IMR-90 (cell line): Measurements from ENCODE around the gene UPP2. TPM values are rescaled to one million over a fixed set of nuclear protein-coding genes. Genes with fewer than 3 reads are reported as not detected.

Experiments used
- ATAC-seq: fragments of 200-7000 bp; cut with Tn5 transposase; 2 replicates; pipeline ENCODE4 v1.9.1; 2020; ENCODE audit warnings: low read depth, mild to moderate bottlenecking, moderate library complexity
- BruUV-seq: library from RNA; stranded (reverse); fragments of 400-500 nt; replicated peaks from 2 replicates; lab custom pipeline; 2021; lab: Mats Ljungman, UMichigan
- CTCF ChIA-PET: fragments of 300-600 bp; formaldehyde crosslinking; extraction: SDS; loops from one replicate; lab custom pipeline; 2021; ENCODE audit warnings: antibody characterized with exemption; lab: Yijun Ruan, JAX
- POLR2A ChIA-PET: fragments of 300-600 bp; sonication (Branson Sonifier 250); formaldehyde crosslinking; loops from one replicate; lab custom pipeline; 2022; ENCODE audit warnings: antibody characterized with exemption; ENCODE audit not compliant: unreplicated experiment; lab: Charles Lee
- DNase-seq: peaks from one replicate; pipeline ENCODE4 v3.0.0; 2013
- H2AFZ ChIP-seq: replicated peaks from 2 replicates; pipeline ENCODE3; 2013; ENCODE audit warnings: low read length, mild to moderate bottlenecking; ENCODE audit not compliant: poor library complexity
- H2AK5ac ChIP-seq: 2 replicates; pipeline ENCODE4 v1.6.1; 2013; ENCODE audit warnings: low read depth, low read length, inconsistent platforms
- H2AK9ac ChIP-seq: replicated peaks from 2 replicates; pipeline ENCODE3; 2013; ENCODE audit warnings: mild to moderate bottlenecking, low read depth, low read length, moderate library complexity; ENCODE audit not compliant: poor library complexity
- H2BK120ac ChIP-seq: 2 replicates; pipeline ENCODE4 v1.6.1; 2013; ENCODE audit warnings: low read depth, low read length, inconsistent platforms
- H2BK15ac ChIP-seq: 3 replicates; pipeline ENCODE4 v1.6.1; 2013; ENCODE audit warnings: low read depth, low read length, inconsistent platforms
- H2BK20ac ChIP-seq: 2 replicates; pipeline ENCODE4 v1.6.1; 2013; ENCODE audit warnings: low read depth, mild to moderate bottlenecking, inconsistent platforms, low read length, moderate library complexity
- H2BK5ac ChIP-seq: 2 replicates; pipeline ENCODE4 v1.6.1; 2013; ENCODE audit warnings: mild to moderate bottlenecking, low read depth, low read length, inconsistent platforms; ENCODE audit not compliant: poor library complexity, severe bottlenecking
- H3K14ac ChIP-seq: replicated peaks from 2 replicates; pipeline ENCODE4 v1.6.1; 2013; ENCODE audit warnings: low read depth, low read length, inconsistent platforms
- H3K18ac ChIP-seq: 2 replicates; pipeline ENCODE4 v1.6.1; 2013; ENCODE audit warnings: low read depth, low read length, control low read depth
- H3K23ac ChIP-seq: 2 replicates; pipeline ENCODE4 v1.6.1; 2013; ENCODE audit warnings: low read depth, low read length, inconsistent platforms
- H3K27ac ChIP-seq: 2 replicates; pipeline ENCODE4 v1.5.1; 2013; ENCODE audit warnings: mild to moderate bottlenecking, control low read depth, low read length; ENCODE audit not compliant: insufficient read depth
- H3K27me3 ChIP-seq: 2 replicates; pipeline ENCODE4 v1.6.1; 2013; ENCODE audit warnings: low read length; ENCODE audit not compliant: control insufficient read depth, insufficient read depth
- H3K36me3 ChIP-seq: 2 replicates; pipeline ENCODE4 v1.6.1; 2013; ENCODE audit warnings: low read length, mixed read lengths; ENCODE audit not compliant: control insufficient read depth, insufficient read depth
- H3K4ac ChIP-seq: 2 replicates; pipeline ENCODE4 v1.6.1; 2013; ENCODE audit warnings: low read depth, low read length, inconsistent platforms
- H3K4me1 ChIP-seq: 2 replicates; pipeline ENCODE4 v1.6.1; 2013; ENCODE audit warnings: low read length, mixed read lengths; ENCODE audit not compliant: control insufficient read depth, insufficient read depth
- H3K4me2 ChIP-seq: 2 replicates; pipeline ENCODE4 v1.6.1; 2013; ENCODE audit warnings: low read depth, mild to moderate bottlenecking, control low read depth, low read length, moderate library complexity
- H3K4me3 ChIP-seq: 2 replicates; pipeline ENCODE4 v1.5.1; 2013; ENCODE audit warnings: low read depth, mild to moderate bottlenecking, control low read depth, low read length, moderate library complexity; ENCODE audit not compliant: insufficient read depth
- H3K56ac ChIP-seq: 2 replicates; pipeline ENCODE4 v1.6.1; 2013; ENCODE audit warnings: low read length, inconsistent platforms; ENCODE audit not compliant: insufficient read depth; ENCODE audit errors: extremely low read depth
- H3K79me1 ChIP-seq, 2 experiments: 2 replicates each; pipeline ENCODE4 v1.6.1; 2013; ENCODE audit warnings: low read length in 2 of 2, inconsistent platforms in 1 of 2, low read depth in 1 of 2
- H3K9ac ChIP-seq: 2 replicates; pipeline ENCODE4 v1.6.1; 2013; ENCODE audit warnings: low read depth, low read length, control low read depth
- H3K9me1 ChIP-seq: 2 replicates; pipeline ENCODE4 v1.6.1; 2013; ENCODE audit warnings: low read length, inconsistent platforms; ENCODE audit not compliant: insufficient read depth
- H3K9me3 ChIP-seq: 2 replicates; pipeline ENCODE4 v1.6.1; 2013; ENCODE audit warnings: low read length; ENCODE audit not compliant: control insufficient read depth, insufficient read depth
- H4K20me1 ChIP-seq: 2 replicates; pipeline ENCODE4 v1.6.1; 2013; ENCODE audit warnings: low read length, inconsistent platforms; ENCODE audit not compliant: insufficient read depth
- H4K5ac ChIP-seq: 2 replicates; pipeline ENCODE4 v1.6.1; 2013; ENCODE audit warnings: mild to moderate bottlenecking, low read depth, low read length, control low read depth
- H4K8ac ChIP-seq, 2 experiments: 2 replicates each; pipeline ENCODE4 v1.6.1; 2013; ENCODE audit warnings: low read depth in 2 of 2, low read length in 2 of 2, control low read depth in 1 of 2, inconsistent platforms in 1 of 2
- H4K91ac ChIP-seq: 2 replicates; pipeline ENCODE4 v1.6.1; 2013; ENCODE audit warnings: low read depth, low read length, inconsistent platforms; ENCODE audit not compliant: insufficient read depth
- BHLHE40 ChIP-seq: fragments of 150-350 bp; IDR thresholded peaks from 2 replicates; pipeline ENCODE4 v1.6.1; 2016; ENCODE audit warnings: mild to moderate bottlenecking, low read depth, low read length
- CEBPB ChIP-seq: IDR thresholded peaks from 2 replicates; pipeline ENCODE4 v1.6.1; 2012; ENCODE audit warnings: low read depth, low read length, improper control_type of control experiment
- CHD1 ChIP-seq: IDR thresholded peaks from 2 replicates; pipeline ENCODE4 v1.6.1; 2012; ENCODE audit warnings: low read depth, low read length, improper control_type of control experiment
- ELK1 ChIP-seq: fragments of 150-350 bp; IDR thresholded peaks from 2 replicates; pipeline ENCODE4 v1.6.1; 2016; ENCODE audit warnings: low read depth, mild to moderate bottlenecking, low read length, moderate library complexity, borderline replicate concordance
- FOS ChIP-seq: fragments of 150-350 bp; IDR thresholded peaks from 2 replicates; pipeline ENCODE4 v1.6.1; 2016; ENCODE audit warnings: low read depth, low read length
- MAFK ChIP-seq: IDR thresholded peaks from 2 replicates; pipeline ENCODE4 v1.6.1; 2012; ENCODE audit warnings: low read depth, low read length, improper control_type of control experiment
- MAZ ChIP-seq: IDR thresholded peaks from 2 replicates; pipeline ENCODE4 v1.6.1; 2012; ENCODE audit warnings: low read depth, mild to moderate bottlenecking, low read length, improper control_type of control experiment, moderate library complexity, borderline replicate concordance
- MXI1 ChIP-seq: IDR thresholded peaks from 2 replicates; pipeline ENCODE4 v1.6.1; 2012; ENCODE audit warnings: low read depth, mild to moderate bottlenecking, low read length, moderate library complexity, borderline replicate concordance
- NFE2L2 ChIP-seq: fragments of 150-350 bp; IDR thresholded peaks from 2 replicates; pipeline ENCODE4 v1.6.1; 2016; ENCODE audit warnings: low read depth, mild to moderate bottlenecking, low read length
- POLR2A ChIP-seq: IDR thresholded peaks from 2 replicates; pipeline ENCODE4 v1.6.1; 2012; ENCODE audit warnings: mild to moderate bottlenecking, low read depth, low read length
- RAD21 ChIP-seq: IDR thresholded peaks from 2 replicates; pipeline ENCODE4 v1.6.1; 2012; ENCODE audit warnings: low read length, improper control_type of control experiment
- RCOR1 ChIP-seq: IDR thresholded peaks from 2 replicates; pipeline ENCODE4 v1.6.1; 2012; ENCODE audit warnings: mild to moderate bottlenecking, low read length, improper control_type of control experiment; ENCODE audit not compliant: insufficient replicate concordance
- RFX5 ChIP-seq: IDR thresholded peaks from 2 replicates; pipeline ENCODE4 v1.8.0; 2012; ENCODE audit warnings: low read depth, mild to moderate bottlenecking, low read length, moderate library complexity
- SMC3 ChIP-seq: fragments of 150-350 bp; IDR thresholded peaks from 2 replicates; pipeline ENCODE4 v1.6.1; 2016; ENCODE audit warnings: low read depth, mild to moderate bottlenecking, antibody characterized with exemption, low read length, moderate library complexity
- WGBS, 2 experiments: methylation state at CpG; one replicate each; pipeline versions ENCODE4 v1.1.5 to v1.1.7; 2013; ENCODE audit warnings: missing lambda C conversion rate in 2 of 2; ENCODE audit not compliant: insufficient read length in 1 of 2; ENCODE audit errors: extremely low coverage in 2 of 2; 5-methylcytosine and 5-hydroxymethylcytosine counted together
- dilution Hi-C: fragments of 300-500 bp; cut with HindIII; formaldehyde crosslinking; loops from one replicate; pipeline ENCODE4 v1.14.3; 2018; ENCODE audit warnings: low sequenced_read_pairs; ENCODE audit not compliant: unreplicated experiment
- in situ Hi-C: fragments of 300-500 bp; cut with MboI; formaldehyde crosslinking; loops from 3 replicates; pipeline ENCODE4 v1.14.3; 2019; ENCODE audit warnings: low sequenced_read_pairs, inconsistent platforms, mixed read lengths
- intact Hi-C: fragments of 100-400 bp; cut with micrococcal nuclease; formaldehyde crosslinking; loops from 2 replicates; pipeline ENCODE4 v1.10.0; 2022
- polyA plus RNA-seq, 3 experiments: library from polyadenylated mRNA; depleted of rRNA; stranded (reverse); fragments of >200 nt; gene quantifications; 2 replicates each; pipeline ENCODE4 v1.2.3, GENCODE V29; 2012; ENCODE audit warnings: low replicate concordance in 1 of 3
- total RNA-seq: library from RNA; depleted of rRNA; stranded (reverse); fragments of >200 nt; gene quantifications from 2 replicates; pipeline ENCODE4 v1.2.3, GENCODE V29; 2012
- TF ChIP-seq, protein P1 (sequence below): conservative IDR thresholded peaks from 2 replicates; pipeline ENCODE4 v1.5.1; 2012; ENCODE audit warnings: mild to moderate bottlenecking, low read depth, low read length, improper control_type of control experiment
- TF ChIP-seq, protein P2 (sequence below): fragments of 150-350 bp; IDR thresholded peaks from 2 replicates; pipeline ENCODE4 v1.6.1; 2017; ENCODE audit warnings: mild to moderate bottlenecking, antibody characterized with exemption, low read length, low read depth

Gene UPP2
- total and polyA plus RNA-seq, 2 of the 4 experiments (the other 2 are of a cell fraction) = not detected

- Histone ChIP-seq H3K4me3 (no peak overlapping the region), H4K5ac (no peak overlapping the region), H3K23ac (no peak overlapping the region), H3K9me3 (no peaks in the 10 kb centered on the region), H3K4ac (no peak overlapping the region), H2BK5ac (no peak overlapping the region), H2BK15ac (no peak overlapping the region), H3K9ac (no peak overlapping the region), H3K14ac (no peak overlapping the region), H3K56ac (no peak overlapping the region), H3K18ac (no peak overlapping the region), H3K9me1 (no peaks in the 10 kb centered on the region), H4K20me1 (no peaks in the 10 kb centered on the region), H3K27me3 (no peaks in the 10 kb centered on the region), H3K27ac (no peak overlapping the region), H3K36me3 (no peaks in the 10 kb centered on the region), H2BK20ac (no peak overlapping the region), H2AFZ (no peak overlapping the region), H3K4me2 (no peak overlapping the region), H4K91ac (no peak overlapping the region), H2AK5ac (no peak overlapping the region), H2AK9ac (no peak overlapping the region), H4K8ac (no peak overlapping the region), H3K4me1 (no peaks in the 10 kb centered on the region), H3K79me1 (no peaks in the 10 kb centered on the region), H2BK120ac (no peak overlapping the region)
- ChIA-PET POLR2A (no interaction called here), CTCF (no interaction called here)
- no TSS peak for BruUV-seq
- TF ChIP-seq RCOR1 (no peak), MXI1 (no peak), FOS (no peak), MAFK (no peak), RFX5 (no peak), CEBPB (no peak), CHD1 (no peak), BHLHE40 (no peak), POLR2A (no peak), RAD21 (no peak), MAZ (no peak), ELK1 (no peak), SMC3 (no peak), NFE2L2 (no peak)
- TF ChIP-seq, protein P1, sequence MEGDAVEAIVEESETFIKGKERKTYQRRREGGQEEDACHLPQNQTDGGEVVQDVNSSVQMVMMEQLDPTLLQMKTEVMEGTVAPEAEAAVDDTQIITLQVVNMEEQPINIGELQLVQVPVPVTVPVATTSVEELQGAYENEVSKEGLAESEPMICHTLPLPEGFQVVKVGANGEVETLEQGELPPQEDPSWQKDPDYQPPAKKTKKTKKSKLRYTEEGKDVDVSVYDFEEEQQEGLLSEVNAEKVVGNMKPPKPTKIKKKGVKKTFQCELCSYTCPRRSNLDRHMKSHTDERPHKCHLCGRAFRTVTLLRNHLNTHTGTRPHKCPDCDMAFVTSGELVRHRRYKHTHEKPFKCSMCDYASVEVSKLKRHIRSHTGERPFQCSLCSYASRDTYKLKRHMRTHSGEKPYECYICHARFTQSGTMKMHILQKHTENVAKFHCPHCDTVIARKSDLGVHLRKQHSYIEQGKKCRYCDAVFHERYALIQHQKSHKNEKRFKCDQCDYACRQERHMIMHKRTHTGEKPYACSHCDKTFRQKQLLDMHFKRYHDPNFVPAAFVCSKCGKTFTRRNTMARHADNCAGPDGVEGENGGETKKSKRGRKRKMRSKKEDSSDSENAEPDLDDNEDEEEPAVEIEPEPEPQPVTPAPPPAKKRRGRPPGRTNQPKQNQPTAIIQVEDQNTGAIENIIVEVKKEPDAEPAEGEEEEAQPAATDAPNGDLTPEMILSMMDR = no peak
- TF ChIP-seq, protein P2, sequence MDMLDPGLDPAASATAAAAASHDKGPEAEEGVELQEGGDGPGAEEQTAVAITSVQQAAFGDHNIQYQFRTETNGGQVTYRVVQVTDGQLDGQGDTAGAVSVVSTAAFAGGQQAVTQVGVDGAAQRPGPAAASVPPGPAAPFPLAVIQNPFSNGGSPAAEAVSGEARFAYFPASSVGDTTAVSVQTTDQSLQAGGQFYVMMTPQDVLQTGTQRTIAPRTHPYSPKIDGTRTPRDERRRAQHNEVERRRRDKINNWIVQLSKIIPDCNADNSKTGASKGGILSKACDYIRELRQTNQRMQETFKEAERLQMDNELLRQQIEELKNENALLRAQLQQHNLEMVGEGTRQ = no peak
- WGBS, 2 experiments = no CpG with 5 or more reads among the region's 4 CpGs
- intact Hi-C loops (no loop called here), in situ Hi-C loops (no loop called here), dilution Hi-C loops (no loop called here)
- no peak for DNase-seq
- no peak for ATAC-seq
Observed at GRCh38 chr2:158112992-158113391, 11.3 kb downstream of the UPP2 start.
